ENCODE data around the gene TMEM184B. TPM values are rescaled to one million over a fixed set of nuclear protein-coding genes. Genes with fewer than 3 reads are reported as not detected.

Gene TMEM184B
- total RNA-seq, result 42.6 and 76.8 TPM in 2 replicates

GRCh38 chr22:38272373-38273134, at the start of gene TMEM184B:
Gene TMEM184B (minus strand): TSS chr22:38273010. CDS start chr22:38247961, 25,049 bp downstream.
- Histone ChIP-seq H3K4me3 (ENCODE audit: low read depth, low read length) (peak within 1 kb of the TSS; percentile 83), H3K27me3 (ENCODE audit: control insufficient read depth, insufficient read depth, low read length) (no peaks in the 10 kb centered on the region), H3K36me3 (ENCODE audit: control insufficient read depth, insufficient read depth, low read length) (no peaks in the 10 kb centered on the region)
- no peak for TF ChIP-seq CTCF (IDR thresholded peaks at IDR 0.05; ENCODE audit: insufficient read depth, low read length, poor library complexity, severe bottlenecking)
- DNase-seq (ENCODE audit: low read depth), result no peak

GRCh38 chr22:38320605-38321402, 48.0 kb upstream of the TMEM184B start:
- no peaks in the 10 kb centered on the region for H3K36me3 ChIP-seq (ENCODE audit: control insufficient read depth, insufficient read depth, low read length)
- no peak for DNase-seq (ENCODE audit: low read depth)
- H3K27me3 ChIP-seq (ENCODE audit: control insufficient read depth, insufficient read depth, low read length), result no peaks in the 10 kb centered on the region
- no peak overlapping the region for H3K4me3 ChIP-seq (ENCODE audit: low read depth, low read length)
- no peak for TF ChIP-seq CTCF (IDR thresholded peaks at IDR 0.05; ENCODE audit: insufficient read depth, low read length, poor library complexity, severe bottlenecking)

- DNase-seq (ENCODE audit: low read depth), result no peak
- no peak for TF ChIP-seq CTCF (IDR thresholded peaks at IDR 0.05; ENCODE audit: insufficient read depth, low read length, poor library complexity, severe bottlenecking)
- H3K36me3 ChIP-seq (ENCODE audit: control insufficient read depth, insufficient read depth, low read length), result no peaks in the 10 kb centered on the region
- no peak overlapping the region for H3K4me3 ChIP-seq (ENCODE audit: low read depth, low read length)
- H3K27me3 ChIP-seq (ENCODE audit: control insufficient read depth, insufficient read depth, low read length), result no peaks in the 10 kb centered on the region
These were observed 46.3 kb upstream of the TMEM184B start for GRCh38 chr22:38318792-38319773.

GRCh38 chr22:38317995-38318715, 45.3 kb upstream of the TMEM184B start:
- Histone ChIP-seq H3K4me3 (ENCODE audit: low read depth, low read length) (no peak overlapping the region), H3K27me3 (ENCODE audit: control insufficient read depth, insufficient read depth, low read length) (no peaks in the 10 kb centered on the region), H3K36me3 (ENCODE audit: control insufficient read depth, insufficient read depth, low read length) (no peaks in the 10 kb centered on the region)
- DNase-seq (ENCODE audit: low read depth), result peak; percentile 78
- TF ChIP-seq CTCF (IDR thresholded peaks at IDR 0.05; ENCODE audit: insufficient read depth, low read length, poor library complexity, severe bottlenecking), result no peak
